GM19099 (cell line): ENCODE measurements around the gene KCNJ15.

ENCODE experiments used
- POLR2A ChIP-seq: IDR thresholded peaks from 3 replicates; pipeline ENCODE4 v1.6.1; 2011; ENCODE audit warnings: low read depth; ENCODE audit not compliant: insufficient read length; ENCODE audit errors: extremely low read depth

KCNJ15 gene

GRCh38 chr21:38256599-38257302 lies at the start of gene KCNJ15:
Gene KCNJ15 (plus strand): TSS chr21:38256991. CDS start chr21:38299262, 42,271 bp downstream.
- no peak for TF ChIP-seq POLR2A

- TF ChIP-seq POLR2A: no peak
Observed at GRCh38 chr21:38208118-38208517, 48.7 kb upstream of the KCNJ15 start.

GRCh38 chr21:38211321-38211720 lies 45.5 kb upstream of the KCNJ15 start:
- no peak for TF ChIP-seq POLR2A

GRCh38 chr21:38212706-38213105 lies 44.1 kb upstream of the KCNJ15 start:
- TF ChIP-seq POLR2A: no peak

GRCh38 chr21:38219049-38219628 lies 37.7 kb upstream of the KCNJ15 start:
- no peak for TF ChIP-seq POLR2A

GRCh38 chr21:38220270-38220737 lies 36.5 kb upstream of the KCNJ15 start:
- TF ChIP-seq POLR2A: no peak

GRCh38 chr21:38221594-38221993 lies 35.2 kb upstream of the KCNJ15 start:
- no peak for TF ChIP-seq POLR2A

GRCh38 chr21:38223893-38224540 lies 32.8 kb upstream of the KCNJ15 start:
- TF ChIP-seq POLR2A: no peak

GRCh38 chr21:38227401-38227800 lies 29.4 kb upstream of the KCNJ15 start:
- no peak for TF ChIP-seq POLR2A

GRCh38 chr21:38228115-38228514 lies 28.7 kb upstream of the KCNJ15 start:
- TF ChIP-seq POLR2A: no peak

GRCh38 chr21:38228537-38228936 lies 28.3 kb upstream of the KCNJ15 start:
- TF ChIP-seq POLR2A: no peak

GRCh38 chr21:38229260-38229877 lies 27.4 kb upstream of the KCNJ15 start:
- TF ChIP-seq POLR2A: no peak

- TF ChIP-seq POLR2A: no peak
Observed at GRCh38 chr21:38234395-38235142, 22.2 kb upstream of the KCNJ15 start.

GRCh38 chr21:38236232-38236631 lies 20.6 kb upstream of the KCNJ15 start:
- no peak for TF ChIP-seq POLR2A

GRCh38 chr21:38239672-38240071 lies 17.1 kb upstream of the KCNJ15 start:
- no peak for TF ChIP-seq POLR2A

GRCh38 chr21:38240129-38240528 lies 16.7 kb upstream of the KCNJ15 start:
- TF ChIP-seq POLR2A: no peak
